ENCODE measurements around the gene RRH. TPM values are rescaled to one million over a fixed set of nuclear protein-coding genes. Genes with fewer than 3 reads are reported as not detected.

Gene RRH
- total and polyA plus RNA-seq, 2 of the 13 experiments (the other 11 are each of a cell fraction or from before 2014, with no cell fraction given), result 0.07 to 0.17 TPM

GRCh38 chr4:109815151-109816081 lies 12.4 kb upstream of the RRH start, which contains the start of gene GAR1 (continued):
- peak; percentile 95 for TF ChIP-seq CREB1 (IDR thresholded peaks at IDR 0.05)
- TF ChIP-seq CREB1 (CRISPR knock-in tag; IDR thresholded peaks at IDR 0.05), result peak; percentile 99
- TF ChIP-seq ZNF766 (CRISPR knock-in tag; IDR thresholded peaks at IDR 0.05; ENCODE audit: borderline replicate concordance), result peak; percentile 34
- no peak for TF ChIP-seq TMF1 (CRISPR knock-in tag; IDR thresholded peaks at IDR 0.05; ENCODE audit: low read depth)
- peak; percentile 79; the same call in 1 of the 2 replicates for TF ChIP-seq KMT2A (CRISPR knock-in tag; IDR thresholded peaks at IDR 0.05)
- TF ChIP-seq HNRNPLL (IDR thresholded peaks at IDR 0.05; ENCODE audit: low read depth, low read length, poor library complexity, severe bottlenecking), result peak; percentile 67
- peak; percentile 19; the same call in 1 of the 2 replicates for TF ChIP-seq ZNF362 (CRISPR knock-in tag; IDR thresholded peaks at IDR 0.05; ENCODE audit: borderline replicate concordance)
- TF ChIP-seq ZNF407 (CRISPR knock-in tag; IDR thresholded peaks at IDR 0.05; ENCODE audit: not compliant biosample characterization), result peak; percentile 35
- TF ChIP-seq FOXP1 (IDR thresholded peaks at IDR 0.05), result no peak
- TF ChIP-seq FOXP1 (CRISPR knock-in tag; IDR thresholded peaks at IDR 0.05), result peak; percentile 8; the same call in 1 of the 2 replicates
- 0 out of 2 replicates have a peak, but pooled peaks have one; percentile 32 for TF ChIP-seq SIN3B (IDR thresholded peaks at IDR 0.05; ENCODE audit: low read length)
- peak; percentile 85 for TF ChIP-seq MNT (IDR thresholded peaks at IDR 0.05)
- TF ChIP-seq ZNF101 (CRISPR knock-in tag; IDR thresholded peaks at IDR 0.05; ENCODE audit: borderline replicate concordance, low read depth), result no peak
- peak; percentile 98 for TF ChIP-seq KLF9 (CRISPR knock-in tag; IDR thresholded peaks at IDR 0.05; ENCODE audit: low read depth)
- TF ChIP-seq RBFOX2 (IDR thresholded peaks at IDR 0.05; ENCODE audit: low read depth, low read length), result peak; percentile 65
- 0 out of 2 replicates have a peak, but pooled peaks have one; percentile 30 for TF ChIP-seq RAD21 (CRISPR knock-in tag; IDR thresholded peaks at IDR 0.05)
- peak in 1 of 2 experiments; percentile 69; a peak in 1 of 4 replicates for TF ChIP-seq ATF4 (CRISPR knock-in tag; IDR thresholded peaks at IDR 0.05)
